Activated naive CD8-positive, alpha-beta T cell treated with anti-CD3 and anti-CD28 coated beads, Interleukin-2, amount 50 U/mL, for 16 hours (primary cell): ENCODE measurements around the gene CTNNA3.
"Not testable (repeated sequence)": the region's sequence is repeated elsewhere in the genome, so short reads cannot be mapped to it uniquely, and the experiment has no call there.

Experiments used
- DNase-seq: peaks from one replicate; pipeline ENCODE4 v3.0.0-alpha.2; 2020; ENCODE audit warnings: low read depth, low spot score

CTNNA3 gene

GRCh38 chr10:67696029-67696428 is at the start of gene CTNNA3:
TSS of gene CTNNA3 (minus strand) at chr10:67696195.
- DNase-seq, result no peak

GRCh38 chr10:67735430-67735829 is 39.4 kb upstream of the CTNNA3 start:
- no peak for DNase-seq

DNA sequence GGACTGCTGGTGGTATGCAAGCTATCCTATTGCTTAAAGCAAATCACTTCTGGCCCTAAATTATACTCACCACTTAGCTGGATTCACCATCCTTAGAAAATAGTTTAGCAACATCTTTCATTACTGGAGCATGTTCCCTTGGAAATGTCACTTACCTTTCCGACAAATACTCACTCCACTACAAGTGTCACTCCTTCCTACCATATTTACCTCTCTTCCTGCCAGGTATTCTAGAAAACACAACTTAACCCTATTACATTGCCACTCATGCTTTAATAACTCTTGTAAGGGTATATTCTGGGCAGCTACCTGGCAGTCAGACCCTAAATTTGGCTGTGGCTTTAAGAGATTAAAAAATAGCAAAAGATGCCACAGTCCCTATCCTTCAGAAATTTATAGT is 37.5 kb upstream of the CTNNA3 start:
- no peak for DNase-seq

DNA sequence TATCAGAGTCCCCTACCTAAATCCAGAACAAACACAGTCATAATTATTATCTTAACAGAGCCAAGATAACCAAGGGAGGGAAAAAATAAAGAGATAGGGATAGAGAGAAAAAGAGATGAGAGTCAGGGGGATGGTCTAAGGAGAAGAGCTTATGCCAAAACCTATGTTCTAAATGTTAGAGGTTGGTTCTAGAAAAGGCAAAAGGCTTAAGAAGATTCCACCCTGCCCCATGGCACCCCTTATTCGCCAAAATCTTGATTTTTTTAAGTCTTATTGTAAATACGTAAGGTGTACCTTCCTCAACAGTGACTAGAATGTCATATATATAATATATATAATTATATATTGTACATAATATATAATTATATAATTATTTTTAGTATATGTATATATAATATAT is 29.6 kb upstream of the CTNNA3 start:
- no peak for DNase-seq

DNA sequence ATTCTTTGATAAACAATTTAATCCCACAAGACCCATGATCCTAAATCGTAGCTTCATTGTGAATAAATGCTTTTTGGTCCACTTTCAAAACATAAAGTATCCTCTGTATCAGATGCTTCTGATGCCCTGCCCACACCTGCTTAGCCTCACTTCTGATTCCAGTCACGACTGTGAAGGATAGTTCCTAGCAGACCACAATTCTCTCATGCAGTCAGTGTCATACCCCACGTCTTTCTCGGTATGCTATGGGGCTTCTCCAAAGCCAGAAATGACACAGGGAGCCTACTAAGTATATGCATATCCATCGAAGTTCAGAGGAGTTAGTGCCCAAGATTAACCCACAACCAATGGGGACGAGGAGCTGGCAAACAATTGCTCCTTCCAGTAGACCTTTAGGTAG is 27.6 kb upstream of the CTNNA3 start:
- no peak for DNase-seq

GRCh38 chr10:67722113-67722512 is 26.1 kb upstream of the CTNNA3 start:
- no peak for DNase-seq

DNA sequence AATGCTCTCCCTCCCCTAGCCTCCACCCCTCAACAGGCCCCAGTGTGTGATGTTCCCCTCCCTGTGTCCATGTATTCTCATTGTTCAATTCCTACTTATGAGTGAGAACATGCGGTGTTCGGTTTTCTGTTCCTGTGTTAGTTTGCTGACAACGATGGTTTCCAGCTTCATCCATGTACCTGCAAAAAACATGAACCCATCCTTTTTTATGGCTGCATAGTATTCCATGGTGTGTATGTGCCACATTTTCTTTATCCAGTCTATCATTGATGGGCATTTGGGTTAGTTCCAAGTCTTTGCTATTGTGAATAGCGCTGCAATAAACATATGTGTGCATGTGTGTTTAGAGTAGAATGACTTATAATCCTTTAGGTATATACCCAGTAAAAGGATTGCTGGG is 20.5 kb upstream of the CTNNA3 start:
- DNase-seq, result not testable (repeated sequence)

DNA sequence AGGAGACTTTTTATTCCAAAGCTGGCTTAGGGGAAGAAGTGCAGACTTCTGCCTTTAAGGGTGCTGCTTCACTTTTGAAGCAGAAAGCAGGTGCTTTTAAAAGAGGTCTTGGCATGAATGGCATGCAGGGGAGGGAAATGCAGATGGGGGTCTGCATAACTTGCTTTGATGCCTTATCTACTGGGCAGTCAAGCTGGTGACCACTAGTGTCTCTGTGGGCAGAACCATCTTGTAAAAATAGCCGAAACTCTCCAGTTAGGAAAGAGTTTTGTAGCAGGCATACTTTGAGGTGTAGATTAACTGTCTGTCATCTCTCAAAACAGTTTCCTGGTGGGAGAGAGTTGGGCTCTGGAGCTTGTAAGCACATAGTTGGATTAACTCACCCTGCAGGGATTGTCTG is 9.9 kb upstream of the CTNNA3 start:
- no peak for DNase-seq

- not testable (repeated sequence) for DNase-seq
Measured at GRCh38 chr10:67699613-67700270, 3.7 kb upstream of the CTNNA3 start.

DNA sequence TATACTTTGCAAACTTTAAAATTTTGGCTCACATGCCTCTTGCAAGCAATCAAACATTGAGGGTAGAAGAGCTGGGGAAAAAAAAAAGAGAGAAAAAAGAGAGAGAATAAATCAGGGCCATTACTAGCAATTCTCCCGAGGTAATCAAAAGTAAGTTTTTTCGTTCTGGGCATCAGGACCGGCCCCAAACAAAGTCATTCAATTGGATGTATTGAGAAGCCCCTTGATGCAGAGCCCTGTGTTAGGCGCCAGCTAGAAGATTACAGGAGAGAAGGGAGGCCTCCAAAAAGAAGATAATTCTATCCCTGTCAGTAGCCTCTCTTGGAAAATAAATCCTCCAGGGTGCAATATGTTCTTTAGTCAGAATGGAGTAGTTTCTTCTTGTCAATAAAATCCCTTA is 2.2 kb upstream of the CTNNA3 start:
- no peak for DNase-seq

DNA sequence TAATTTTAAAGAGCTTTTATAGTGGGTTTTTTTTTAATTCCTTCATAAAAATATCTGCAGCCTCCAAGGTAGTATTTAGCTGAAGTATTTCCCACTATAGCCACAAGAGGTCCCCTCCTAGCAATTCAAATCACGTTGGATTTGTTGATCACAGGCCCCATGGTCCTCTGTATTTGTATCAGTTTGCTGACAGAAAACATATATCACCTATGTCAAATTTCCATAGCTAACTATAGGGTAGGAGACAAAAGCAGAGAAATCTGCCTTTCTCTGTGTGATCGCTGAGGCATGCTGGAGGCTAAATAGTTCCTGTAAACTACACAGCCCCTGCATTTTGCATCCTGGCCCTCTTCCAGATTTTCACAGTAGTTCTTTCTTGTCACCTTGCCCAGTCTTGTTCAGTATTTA is 1.7 kb upstream of the CTNNA3 start:
- DNase-seq, result no peak

DNA sequence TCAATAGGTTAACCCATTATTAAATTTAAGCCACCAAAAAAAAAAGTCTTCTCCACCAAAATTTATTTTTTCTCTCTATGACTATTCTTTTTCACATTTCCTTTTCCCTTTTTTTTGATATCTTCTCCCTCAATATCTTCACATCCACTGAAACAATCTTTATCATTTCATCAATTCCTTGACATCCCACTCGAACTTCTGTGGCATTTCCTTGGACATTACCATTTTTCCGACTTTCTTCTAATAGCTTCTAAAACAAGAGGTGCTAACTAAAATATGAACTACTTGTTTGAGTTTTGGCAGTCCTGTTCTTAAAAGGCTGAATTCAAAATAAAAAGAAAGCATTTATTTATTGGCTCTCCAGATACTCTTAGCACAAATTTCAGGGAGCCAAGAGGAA is 684 bp upstream of the CTNNA3 start:
- no peak for DNase-seq

DNA sequence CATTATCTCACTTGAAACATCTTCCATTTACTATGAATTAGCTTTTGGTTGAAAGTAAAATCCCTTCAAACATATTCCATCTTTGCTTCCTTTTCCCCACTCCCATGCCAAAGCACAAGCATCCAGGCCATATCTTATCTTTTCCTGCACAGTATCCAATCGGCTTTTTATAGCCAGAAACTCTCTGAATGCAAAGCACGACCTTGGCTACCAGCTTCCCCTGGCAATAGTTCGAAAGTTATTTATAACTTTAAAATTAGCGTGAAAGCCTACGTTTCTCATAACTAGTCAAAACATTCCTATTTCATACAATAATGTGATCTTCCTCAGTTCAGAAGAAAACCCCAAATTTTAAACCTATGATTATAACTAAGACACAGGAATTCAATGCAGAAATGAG is 440 bp downstream of the CTNNA3 start:
- DNase-seq, result no peak

DNA sequence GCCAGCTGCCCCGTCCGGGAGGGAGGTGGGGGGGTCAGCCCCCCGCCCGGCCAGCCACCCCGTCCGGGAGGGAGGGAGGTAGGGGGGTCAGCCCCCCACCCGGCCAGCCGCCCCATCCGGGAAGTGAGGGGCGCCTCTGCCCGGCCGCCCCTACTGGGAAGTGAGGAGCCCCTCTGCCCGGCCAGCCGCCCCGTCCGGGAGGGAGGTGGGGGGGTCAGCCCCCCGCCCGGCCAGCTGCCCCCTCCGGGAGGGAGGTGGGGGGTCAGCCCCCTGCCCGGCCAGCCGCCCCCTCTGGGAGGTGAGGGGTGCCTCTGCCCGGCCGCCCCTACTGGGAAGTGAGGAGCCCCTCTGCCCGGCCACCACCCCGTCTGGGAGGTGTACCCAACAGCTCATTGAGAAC is 4.1 kb downstream of the CTNNA3 start:
- not testable (repeated sequence) for DNase-seq

DNA sequence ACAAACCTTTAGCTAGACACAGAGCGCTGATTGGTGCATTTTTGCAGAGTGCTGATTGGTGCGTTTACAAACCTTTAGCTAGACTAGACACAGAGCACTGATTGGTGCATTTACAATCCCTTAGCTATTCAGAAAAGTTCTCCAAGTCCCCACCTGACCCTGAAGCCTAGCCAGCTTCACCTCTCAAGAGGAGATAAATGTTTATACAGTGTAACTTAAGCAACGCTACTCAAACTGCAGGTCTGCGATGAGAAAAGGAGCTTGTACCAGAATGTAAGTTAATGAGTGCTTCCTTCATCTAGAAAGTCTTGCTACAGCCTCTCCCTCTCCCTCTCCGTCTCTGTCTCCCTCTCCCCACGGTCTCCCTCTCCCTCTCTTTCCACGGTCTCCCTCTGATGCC is 5.5 kb downstream of the CTNNA3 start:
- not testable (repeated sequence) for DNase-seq

DNA sequence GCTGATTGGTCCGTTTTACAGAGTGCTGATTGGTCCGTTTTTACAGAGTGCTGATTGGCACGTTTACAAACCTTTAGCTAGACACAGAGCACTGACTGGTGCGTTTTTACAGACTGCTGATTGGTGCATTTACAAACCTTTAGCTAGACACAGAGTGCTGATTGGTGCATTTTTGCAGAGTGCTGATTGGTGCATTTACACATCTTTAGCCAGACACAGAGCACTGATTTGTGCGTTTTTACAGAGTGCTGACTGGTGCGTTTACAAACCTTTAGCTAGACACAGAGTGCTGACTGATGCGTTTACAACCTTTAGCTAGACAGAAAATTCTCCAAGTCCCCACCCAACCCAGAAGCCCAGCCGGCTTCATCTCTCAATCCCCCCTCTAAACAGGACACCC is 11.9 kb downstream of the CTNNA3 start:
- DNase-seq, result not testable (repeated sequence)

DNA sequence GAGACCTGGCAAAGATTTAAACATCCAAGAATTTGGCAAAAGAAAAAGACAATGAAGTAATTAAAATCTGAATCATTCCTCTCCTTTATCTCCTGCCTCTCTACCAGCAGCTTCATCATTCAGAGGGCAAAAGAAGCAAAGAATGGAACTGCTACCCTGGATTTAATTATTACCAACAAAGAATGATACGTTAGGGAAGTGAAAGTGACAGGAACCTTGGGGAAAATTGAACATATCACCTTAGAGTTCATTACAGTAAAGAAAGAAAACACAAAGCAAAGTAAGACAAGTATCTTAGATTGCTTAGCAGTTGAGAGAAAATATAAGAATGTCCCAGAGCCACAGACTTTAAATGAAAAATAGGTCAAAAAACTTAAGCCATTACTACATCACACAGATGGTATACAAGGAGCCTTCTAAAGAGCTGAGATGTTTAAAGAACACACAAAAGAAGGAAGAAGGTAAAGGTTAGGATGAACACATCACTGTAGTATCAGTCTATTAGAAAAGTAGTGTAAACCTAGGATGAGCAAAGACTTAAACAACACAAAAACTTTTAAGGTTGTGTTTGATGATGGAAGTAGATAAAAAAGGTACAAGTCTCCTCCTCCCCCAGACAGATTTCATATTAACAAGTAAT is 17.5 kb downstream of the CTNNA3 start:
- no peak for DNase-seq

GRCh38 chr10:67676208-67676825 is 19.7 kb downstream of the CTNNA3 start:
- DNase-seq, result no peak

GRCh38 chr10:67670401-67670800 is 25.6 kb downstream of the CTNNA3 start:
- no peak for DNase-seq

GRCh38 chr10:67669978-67670377 is 26.0 kb downstream of the CTNNA3 start:
- no peak for DNase-seq

- no peak for DNase-seq
Measured at GRCh38 chr10:67668448-67668847, 27.5 kb downstream of the CTNNA3 start.

GRCh38 chr10:67667035-67667425 is 29.0 kb downstream of the CTNNA3 start:
- DNase-seq, result no peak

GRCh38 chr10:67666416-67667034 is 29.5 kb downstream of the CTNNA3 start:
- no peak for DNase-seq
